ENCODE results near the gene TMEM25. TPM values are rescaled to one million over a fixed set of nuclear protein-coding genes. Genes with fewer than 3 reads are reported as not detected.
"Not testable (repeated sequence)": the region's sequence is repeated elsewhere in the genome, so short reads cannot be mapped to it uniquely, and the experiment has no call there.

Gene TMEM25
- polyA plus RNA-seq, 1 donor from 2014 or later, result 139 TPM

DNA sequence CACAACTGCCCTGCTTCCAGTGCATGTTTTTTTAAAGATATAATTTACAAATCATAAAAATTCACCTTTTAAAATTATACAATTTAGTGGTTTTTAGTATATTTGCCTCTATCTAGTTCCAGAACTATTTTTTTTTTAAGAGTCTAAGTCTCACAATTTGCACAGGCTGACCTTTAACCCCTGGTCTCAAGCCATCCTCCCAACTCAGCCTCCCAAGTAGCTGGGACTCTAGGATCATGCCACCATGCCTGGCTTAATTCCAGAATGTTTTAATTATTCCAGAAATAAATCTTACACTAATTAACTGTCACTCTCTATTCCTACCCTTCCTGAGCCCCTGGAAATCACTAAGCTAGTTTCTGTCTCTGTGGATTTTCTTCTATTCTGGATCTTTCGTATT lies 39.8 kb downstream of the TMEM25 start:
- no peaks in the 10 kb centered on the region for H3K9me3 ChIP-seq (ENCODE audit: low read length)
- no peak overlapping the region for H3K27ac ChIP-seq (ENCODE audit: low read length)
- H3F3A ChIP-seq (ENCODE audit: insufficient read depth, low read length, poor library complexity, severe bottlenecking), result peaks cover 3% of the 10 kb centered on the region
- H3K4me2 ChIP-seq (ENCODE audit: low read length), result no peak overlapping the region
- H3K36me3 ChIP-seq (ENCODE audit: insufficient read depth, low read length), result no peaks in the 10 kb centered on the region
- no peak overlapping the region for H3K9ac ChIP-seq (ENCODE audit: low read length)
- H3K4me3 ChIP-seq (ENCODE audit: low read length), result no peak overlapping the region
- H3K9me2 ChIP-seq (ENCODE audit: insufficient read depth, low read length), result no peaks in the 10 kb centered on the region
- TF ChIP-seq EP300 (conservative IDR thresholded peaks at IDR 0.05; ENCODE audit: poor library complexity, severe bottlenecking) (no peak), MXI1 (conservative IDR thresholded peaks at IDR 0.05; ENCODE audit: poor library complexity, severe bottlenecking) (no peak), REST (IDR thresholded peaks at IDR 0.05; ENCODE audit: borderline replicate concordance) (no peak), RAD21 (conservative IDR thresholded peaks at IDR 0.05) (no peak), POLR2AphosphoS5 (IDR thresholded peaks at IDR 0.05) (no peak), EZH2 (IDR thresholded peaks at IDR 0.05; ENCODE audit: borderline replicate concordance, insufficient read depth, low read length, poor library complexity, severe bottlenecking) (no peak), SMC3 (conservative IDR thresholded peaks at IDR 0.05; ENCODE audit: poor library complexity) (no peak), TAF1 (IDR thresholded peaks at IDR 0.05; ENCODE audit: low read depth) (no peak)
- TF ChIP-seq, protein P1, sequence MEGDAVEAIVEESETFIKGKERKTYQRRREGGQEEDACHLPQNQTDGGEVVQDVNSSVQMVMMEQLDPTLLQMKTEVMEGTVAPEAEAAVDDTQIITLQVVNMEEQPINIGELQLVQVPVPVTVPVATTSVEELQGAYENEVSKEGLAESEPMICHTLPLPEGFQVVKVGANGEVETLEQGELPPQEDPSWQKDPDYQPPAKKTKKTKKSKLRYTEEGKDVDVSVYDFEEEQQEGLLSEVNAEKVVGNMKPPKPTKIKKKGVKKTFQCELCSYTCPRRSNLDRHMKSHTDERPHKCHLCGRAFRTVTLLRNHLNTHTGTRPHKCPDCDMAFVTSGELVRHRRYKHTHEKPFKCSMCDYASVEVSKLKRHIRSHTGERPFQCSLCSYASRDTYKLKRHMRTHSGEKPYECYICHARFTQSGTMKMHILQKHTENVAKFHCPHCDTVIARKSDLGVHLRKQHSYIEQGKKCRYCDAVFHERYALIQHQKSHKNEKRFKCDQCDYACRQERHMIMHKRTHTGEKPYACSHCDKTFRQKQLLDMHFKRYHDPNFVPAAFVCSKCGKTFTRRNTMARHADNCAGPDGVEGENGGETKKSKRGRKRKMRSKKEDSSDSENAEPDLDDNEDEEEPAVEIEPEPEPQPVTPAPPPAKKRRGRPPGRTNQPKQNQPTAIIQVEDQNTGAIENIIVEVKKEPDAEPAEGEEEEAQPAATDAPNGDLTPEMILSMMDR (IDR thresholded peaks at IDR 0.05; ENCODE audit: poor library complexity, severe bottlenecking), result no peak
- no peak overlapping the region for H2AFZ ChIP-seq (ENCODE audit: low read depth, low read length)
- H4K20me1 ChIP-seq (ENCODE audit: insufficient read depth), result no peaks in the 10 kb centered on the region
- H3K79me2 ChIP-seq (replicated peaks; ENCODE audit: insufficient read depth, low read length), result peaks cover 36% of the 10 kb centered on the region
- H3K27me3 ChIP-seq (ENCODE audit: insufficient read depth, low read depth, low read length), result no peaks in the 10 kb centered on the region

DNA sequence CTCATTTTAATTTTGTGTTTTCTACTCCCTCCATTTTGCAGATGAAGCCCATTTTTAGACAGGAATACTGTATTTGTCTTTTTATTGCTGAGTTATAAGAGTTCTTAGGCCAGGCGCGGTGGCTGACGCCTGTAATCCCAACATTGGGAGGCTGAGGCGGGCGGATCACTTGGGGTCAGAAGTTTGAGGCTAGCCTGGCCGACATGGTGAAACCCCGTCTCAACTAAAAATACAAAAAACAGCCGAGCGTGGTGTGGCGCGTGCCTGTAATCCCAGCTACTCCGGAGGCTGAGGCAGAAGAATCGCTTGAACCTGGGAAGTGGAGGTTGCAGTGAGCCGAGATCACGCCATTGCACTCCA lies 40.7 kb downstream of the TMEM25 start:
- H3K27ac ChIP-seq (ENCODE audit: low read length), result peak overlapping the region; percentile 93
- H3F3A ChIP-seq (ENCODE audit: insufficient read depth, low read length, poor library complexity, severe bottlenecking); H3K9me2 ChIP-seq (ENCODE audit: insufficient read depth, low read length); H3K27me3 ChIP-seq (ENCODE audit: insufficient read depth, low read depth, low read length); H3K36me3 ChIP-seq (ENCODE audit: insufficient read depth, low read length); H3K9me3 ChIP-seq (ENCODE audit: low read length); H4K20me1 ChIP-seq (ENCODE audit: insufficient read depth): not testable (repeated sequence)
- peak overlapping the region; percentile 50 for H3K4me2 ChIP-seq (ENCODE audit: low read length)
- H3K4me3 ChIP-seq (ENCODE audit: low read length), result peak overlapping the region; percentile 89
- peak overlapping the region; percentile 97 for H3K9ac ChIP-seq (ENCODE audit: low read length)
- peaks cover 45% of the 10 kb centered on the region for H3K79me2 ChIP-seq (replicated peaks; ENCODE audit: insufficient read depth, low read length)
- H2AFZ ChIP-seq (ENCODE audit: low read depth, low read length), result peak overlapping the region; percentile 36

All from neural cell (in vitro differentiated cells).